ENCODE data around the gene CDH13.

Gene CDH13

GRCh38 chr16:82653550-82654511, 27.1 kb downstream of the CDH13 start:
- peak; percentile 17 for DNase-seq

GRCh38 chr16:82655072-82655714, 28.4 kb downstream of the CDH13 start:
- peak; percentile 42 for DNase-seq

- no peak for DNase-seq
Observed at GRCh38 chr16:82655720-82656490, 29.1 kb downstream of the CDH13 start.

- no peak for DNase-seq
Observed at GRCh38 chr16:82657239-82657638, 30.5 kb downstream of the CDH13 start.

GRCh38 chr16:82657786-82658185, 31.0 kb downstream of the CDH13 start:
- DNase-seq: no peak

- DNase-seq: no peak
Observed at GRCh38 chr16:82658796-82659195, 32.0 kb downstream of the CDH13 start.

- no peak for DNase-seq
Observed at GRCh38 chr16:82660075-82660645, 33.4 kb downstream of the CDH13 start.

GRCh38 chr16:82660966-82661365, 34.2 kb downstream of the CDH13 start:
- DNase-seq: no peak

- no peak for DNase-seq
Observed at GRCh38 chr16:82664181-82664580, 37.4 kb downstream of the CDH13 start.

- DNase-seq: no peak
Observed at GRCh38 chr16:82665025-82665424, 38.3 kb downstream of the CDH13 start.

GRCh38 chr16:82667437-82667836, 40.7 kb downstream of the CDH13 start:
- no peak for DNase-seq

- no peak for DNase-seq
Observed at GRCh38 chr16:82668094-82668493, 41.3 kb downstream of the CDH13 start.

- DNase-seq: no peak
Observed at GRCh38 chr16:82671741-82672140, 45.0 kb downstream of the CDH13 start.

- DNase-seq: no peak
Observed at GRCh38 chr16:82672676-82673075, 45.9 kb downstream of the CDH13 start.

GRCh38 chr16:82675300-82675699, 48.5 kb downstream of the CDH13 start:
- no peak for DNase-seq

GRCh38 chr16:82681592-82681991, 54.8 kb downstream of the CDH13 start:
- no peak for DNase-seq

GRCh38 chr16:82682767-82683166, 56.0 kb downstream of the CDH13 start:
- DNase-seq: no peak

GRCh38 chr16:82684256-82684655, 57.5 kb downstream of the CDH13 start:
- no peak for DNase-seq

GRCh38 chr16:82685526-82685925, 58.8 kb downstream of the CDH13 start:
- no peak for DNase-seq

GRCh38 chr16:82694239-82694874, 67.6 kb downstream of the CDH13 start:
- DNase-seq: no peak

GRCh38 chr16:82695806-82696205, 69.0 kb downstream of the CDH13 start:
- no peak for DNase-seq

- DNase-seq: no peak
Observed at GRCh38 chr16:82699260-82699659, 72.5 kb downstream of the CDH13 start.

Data from activated naive CD4-positive, alpha-beta T cell treated with anti-CD3 and anti-CD28 coated beads, Interleukin-2, amount 50 U/mL, for 16 hours (primary cell).